Suprapubic skin (tissue), 4 donors: Measurements from ENCODE around the gene ACOX1. TPM values are rescaled to one million over a fixed set of nuclear protein-coding genes. Genes with fewer than 3 reads are reported as not detected.

Experiments used
- DNase-seq, 2 donors: peaks; one replicate each; pipeline ENCODE4 v3.0.0-alpha.2; 2019; ENCODE audit warnings: low spot score in 2 of 2
- H3K27ac ChIP-seq: fragments of 200-600 bp; sonication (generic); one replicate; pipeline ENCODE4 v1.5.1; 2019
- H3K27me3 ChIP-seq: fragments of 200-600 bp; sonication (generic); one replicate; pipeline ENCODE4 v1.5.1; 2019
- H3K36me3 ChIP-seq: fragments of 200-600 bp; sonication (generic); one replicate; pipeline ENCODE4 v1.5.1; 2019
- H3K4me1 ChIP-seq: fragments of 200-600 bp; sonication (generic); one replicate; pipeline ENCODE4 v1.5.1; 2019
- H3K4me3 ChIP-seq: fragments of 200-600 bp; sonication (generic); one replicate; pipeline ENCODE4 v1.5.1; 2019; ENCODE audit warnings: mild to moderate bottlenecking
- H3K9me3 ChIP-seq: fragments of 200-600 bp; sonication (generic); one replicate; pipeline ENCODE4 v1.5.1; 2019
- EP300 ChIP-seq: sonication (generic); formaldehyde crosslinking; IDR thresholded peaks from one replicate; pipeline ENCODE4 v1.6.1; 2017; ENCODE audit warnings: antibody characterized with exemption
- POLR2A ChIP-seq, 2 donors: fragments of 450-650 bp; IDR thresholded peaks; one replicate each; pipeline ENCODE4 v1.6.1; 2017; ENCODE audit warnings: antibody characterized with exemption in 2 of 2, mild to moderate bottlenecking in 2 of 2, moderate library complexity in 2 of 2
- POLR2AphosphoS5 ChIP-seq, 3 donors: sonication (generic); formaldehyde crosslinking; IDR thresholded peaks; one replicate each; pipeline ENCODE4 v1.6.1; 2017; ENCODE audit warnings: antibody characterized with exemption in 3 of 3
- WGBS: methylation state at CpG from one replicate; pipeline ENCODE4 v1.1.5; 2018; 5-methylcytosine and 5-hydroxymethylcytosine counted together
- total RNA-seq, 4 donors: library from RNA; depleted of rRNA; stranded (reverse); fragments of >200 nt; gene quantifications; one replicate each; pipeline ENCODE4 v1.1.0, GENCODE V29; 2016
- TF ChIP-seq, protein P1 (sequence below), 2 donors: fragments of 200-600 bp in 1 of 2; fragments of 450-650 bp in 1 of 2; sonication (generic) in 1 of 2; IDR thresholded peaks; one replicate each; pipeline ENCODE4 v1.5.1; 2016 to 2019; ENCODE audit warnings: antibody characterized with exemption in 2 of 2, mild to moderate bottlenecking in 1 of 2, moderate library complexity in 1 of 2

The ACOX1 gene
- total RNA-seq, 4 donors from 2014 or later, result 59.6 to 89.7 (median 71.5) TPM

DNA sequence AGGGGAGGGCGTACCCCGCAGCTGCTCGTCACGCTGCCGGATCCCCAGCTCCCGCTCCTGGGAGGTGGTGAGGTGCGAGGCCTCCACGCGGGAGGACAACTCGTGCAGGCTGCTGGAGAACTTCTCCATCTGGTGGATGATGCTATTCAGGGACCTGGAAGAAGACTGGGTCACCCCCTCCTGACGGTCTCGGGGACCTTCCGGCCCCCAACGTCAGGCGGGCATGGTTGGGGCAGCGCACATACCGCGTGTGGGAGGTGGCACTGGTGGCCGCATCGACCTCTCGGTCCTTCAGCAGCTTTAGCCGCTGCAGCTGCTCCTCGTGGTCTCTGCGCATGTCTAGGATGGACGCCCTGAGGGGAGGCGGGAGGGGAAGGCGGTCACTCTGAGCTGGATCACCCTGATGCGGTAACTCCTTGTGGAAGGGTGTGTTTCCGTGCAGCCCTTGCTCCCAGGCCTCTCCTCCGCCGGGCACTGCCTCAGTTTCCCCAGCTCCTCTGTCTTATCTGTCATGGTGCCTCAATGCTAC is 61.0 kb downstream of the ACOX1 start:
- TF ChIP-seq, protein P1, sequence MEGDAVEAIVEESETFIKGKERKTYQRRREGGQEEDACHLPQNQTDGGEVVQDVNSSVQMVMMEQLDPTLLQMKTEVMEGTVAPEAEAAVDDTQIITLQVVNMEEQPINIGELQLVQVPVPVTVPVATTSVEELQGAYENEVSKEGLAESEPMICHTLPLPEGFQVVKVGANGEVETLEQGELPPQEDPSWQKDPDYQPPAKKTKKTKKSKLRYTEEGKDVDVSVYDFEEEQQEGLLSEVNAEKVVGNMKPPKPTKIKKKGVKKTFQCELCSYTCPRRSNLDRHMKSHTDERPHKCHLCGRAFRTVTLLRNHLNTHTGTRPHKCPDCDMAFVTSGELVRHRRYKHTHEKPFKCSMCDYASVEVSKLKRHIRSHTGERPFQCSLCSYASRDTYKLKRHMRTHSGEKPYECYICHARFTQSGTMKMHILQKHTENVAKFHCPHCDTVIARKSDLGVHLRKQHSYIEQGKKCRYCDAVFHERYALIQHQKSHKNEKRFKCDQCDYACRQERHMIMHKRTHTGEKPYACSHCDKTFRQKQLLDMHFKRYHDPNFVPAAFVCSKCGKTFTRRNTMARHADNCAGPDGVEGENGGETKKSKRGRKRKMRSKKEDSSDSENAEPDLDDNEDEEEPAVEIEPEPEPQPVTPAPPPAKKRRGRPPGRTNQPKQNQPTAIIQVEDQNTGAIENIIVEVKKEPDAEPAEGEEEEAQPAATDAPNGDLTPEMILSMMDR (IDR thresholded peaks at IDR 0.05), result no peak
- TF ChIP-seq POLR2AphosphoS5 (IDR thresholded peaks at IDR 0.05), result no peak
- TF ChIP-seq POLR2A (IDR thresholded peaks at IDR 0.05), result no peak
- TF ChIP-seq EP300, result no peak
- H3K9me3 ChIP-seq, result no peaks in the 10 kb centered on the region
- peaks cover under 1% of the 10 kb centered on the region for H3K4me1 ChIP-seq
- H3K4me3 ChIP-seq, result no peak overlapping the region
- no peak for DNase-seq
- no peak overlapping the region for H3K27ac ChIP-seq
- WGBS, result 98% methylated on average over 11 of the region's 31 CpGs
- H3K36me3 ChIP-seq, result peaks cover 41% of the 10 kb centered on the region
- H3K27me3 ChIP-seq, result no peaks in the 10 kb centered on the region

DNA sequence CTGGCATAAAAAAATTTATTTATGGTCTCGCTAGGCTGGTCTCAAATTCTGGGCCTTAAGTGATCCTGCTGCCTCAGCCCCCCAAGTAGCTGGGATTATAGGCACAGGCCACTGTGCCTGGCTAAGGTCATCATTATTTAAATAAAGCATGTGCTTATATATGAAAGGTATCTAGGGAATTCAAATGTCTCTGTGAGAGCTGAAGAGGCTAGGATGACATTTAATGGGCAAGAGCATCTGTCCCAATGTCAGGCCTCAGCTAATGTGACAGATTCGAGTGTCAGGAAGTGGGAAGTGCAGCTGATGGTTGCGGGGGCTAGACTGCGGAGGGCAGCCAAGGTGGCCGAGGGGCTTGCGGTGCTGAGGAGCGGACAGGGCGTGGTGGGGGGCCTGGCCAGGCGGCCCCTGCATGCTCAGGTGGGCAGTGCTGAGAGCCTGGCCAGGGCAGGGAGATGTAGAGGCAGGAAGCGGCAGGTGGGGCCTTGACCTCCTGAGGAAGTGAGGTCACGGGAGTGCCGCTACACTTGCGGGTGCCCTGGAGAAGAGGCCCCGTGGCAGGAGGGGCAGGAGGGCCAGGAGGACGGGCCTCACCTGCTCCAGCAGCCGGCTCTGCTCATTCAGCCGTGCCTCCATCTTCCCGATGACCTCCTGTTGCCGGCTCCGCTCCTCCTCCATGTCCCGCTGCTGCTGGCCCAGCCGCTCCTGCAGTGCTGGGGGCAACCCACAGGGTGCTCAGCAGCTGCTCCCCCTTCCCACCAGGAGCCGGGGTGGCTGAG is 61.6 kb downstream of the ACOX1 start:
- peaks cover 34% of the 10 kb centered on the region for H3K36me3 ChIP-seq
- TF ChIP-seq POLR2A (IDR thresholded peaks at IDR 0.05) (no peak), EP300 (no peak), POLR2AphosphoS5 (IDR thresholded peaks at IDR 0.05) (no peak)
- TF ChIP-seq, protein P1 (IDR thresholded peaks at IDR 0.05), result no peak

DNA sequence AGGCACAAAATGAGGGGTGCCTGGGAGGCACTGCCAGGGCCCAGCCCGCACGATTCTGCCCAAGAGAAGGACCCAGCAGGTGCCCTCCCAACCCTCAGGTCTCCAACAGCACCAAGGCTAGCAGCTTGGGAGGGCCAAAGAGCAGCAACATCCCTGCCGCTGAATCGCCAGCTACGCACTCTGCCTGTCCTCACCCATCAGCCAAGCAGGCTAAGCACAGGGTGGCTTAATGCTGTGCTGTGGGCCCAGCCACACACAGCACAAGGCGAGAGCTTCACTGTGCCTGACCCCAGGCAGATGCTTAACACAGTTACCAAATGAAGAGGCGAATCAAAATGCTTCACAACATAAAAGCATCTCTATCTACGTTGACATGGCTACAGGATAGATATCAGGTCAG is 63.7 kb downstream of the ACOX1 start:
- no peak for TF ChIP-seq POLR2AphosphoS5 (IDR thresholded peaks at IDR 0.05)
- no peak for TF ChIP-seq EP300
- no peak for TF ChIP-seq POLR2A (IDR thresholded peaks at IDR 0.05)
- TF ChIP-seq, protein P1 (IDR thresholded peaks at IDR 0.05), result no peak
- H3K36me3 ChIP-seq, result peaks cover 29% of the 10 kb centered on the region
- H3K27me3 ChIP-seq, result no peaks in the 10 kb centered on the region
- H3K4me1 ChIP-seq, result peaks cover 11% of the 10 kb centered on the region
- no peak overlapping the region for H3K4me3 ChIP-seq
- WGBS, result 91% methylated on average over 8 of the region's 8 CpGs
- no peak for DNase-seq
- no peaks in the 10 kb centered on the region for H3K9me3 ChIP-seq
- no peak overlapping the region for H3K27ac ChIP-seq

More for the DNA sequence above, 61.6 kb downstream of the ACOX1 start:
- no peak overlapping the region for H3K4me3 ChIP-seq
- H3K27me3 ChIP-seq, result no peaks in the 10 kb centered on the region
- no peaks in the 10 kb centered on the region for H3K9me3 ChIP-seq
- 94% methylated on average over 19 of the region's 23 CpGs for WGBS
- no peaks in the 10 kb centered on the region for H3K4me1 ChIP-seq
- no peak overlapping the region for H3K27ac ChIP-seq
- DNase-seq, result no peak

DNA sequence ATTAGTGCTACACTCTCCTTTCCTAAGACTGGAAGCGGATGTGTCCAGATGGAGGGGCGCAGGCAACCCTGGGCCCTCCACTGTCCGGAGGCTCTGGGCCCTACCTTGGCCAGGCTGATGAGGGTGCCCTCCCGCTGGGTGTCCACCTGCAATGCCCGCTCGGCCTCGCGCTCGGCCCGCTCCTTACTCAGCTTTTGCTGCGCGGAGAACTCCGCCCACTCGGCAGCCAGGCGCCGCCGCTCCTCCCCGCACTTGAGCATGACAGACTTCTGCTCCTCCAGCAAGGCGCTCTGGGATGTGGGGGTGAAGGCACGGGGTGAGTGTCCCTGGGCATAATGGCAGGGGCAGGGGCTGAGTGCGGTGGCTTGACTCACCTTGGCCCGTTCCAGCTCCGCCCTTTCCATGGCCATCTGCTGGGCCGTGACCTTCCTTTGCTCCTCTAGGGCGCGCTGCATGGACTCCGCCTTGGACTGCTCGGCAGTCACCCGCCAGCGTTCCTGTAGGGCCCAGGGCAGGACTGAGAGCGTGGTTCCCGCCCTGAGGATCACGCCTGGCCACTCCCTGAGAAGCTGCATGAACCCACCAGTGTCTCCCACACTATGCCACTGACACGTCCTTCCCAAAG is 64.2 kb downstream of the ACOX1 start:
- Histone ChIP-seq H3K27me3 (no peaks in the 10 kb centered on the region), H3K9me3 (no peaks in the 10 kb centered on the region), H3K36me3 (peaks cover 25% of the 10 kb centered on the region), H3K4me3 (no peak overlapping the region), H3K27ac (no peak overlapping the region), H3K4me1 (peaks cover 16% of the 10 kb centered on the region)
- TF ChIP-seq, protein P1 (IDR thresholded peaks at IDR 0.05), result no peak
- TF ChIP-seq POLR2AphosphoS5 (IDR thresholded peaks at IDR 0.05) (no peak), POLR2A (IDR thresholded peaks at IDR 0.05) (no peak), EP300 (no peak)
- DNase-seq, result no peak
- 84% methylated on average over 29 of the region's 34 CpGs for WGBS
